HEK293 (cell line): ENCODE measurements around the gene L3MBTL4.

Source experiments
- CTCF ChIA-PET: fragments of 350-600 bp; formaldehyde crosslinking; extraction: SDS; loops from one replicate; lab custom pipeline; 2021; ENCODE audit warnings: antibody characterized with exemption; lab: Yijun Ruan, JAX
- POLR2A ChIA-PET: fragments of 300-600 bp; formaldehyde crosslinking; extraction: SDS; loops from one replicate; lab custom pipeline; 2020; ENCODE audit warnings: antibody characterized with exemption, inconsistent platforms; lab: Yijun Ruan, JAX
- H3K27ac ChIP-seq: fragments of 200-500 bp; sonication (Bioruptor generic); 2 replicates; pipeline ENCODE4 v1.5.1; 2014; ENCODE audit warnings: low read depth, low read length, control low read depth, inconsistent platforms; ENCODE audit errors: extremely low read depth
- H3K36me3 ChIP-seq, 2 experiments: fragments of 200-500 bp in 1 of 2; sonication (Bioruptor generic) in 1 of 2; 1 replicate in 1 of 2; 2 replicates in 1 of 2; pipeline ENCODE4 v1.5.1; 2014 to 2017; ENCODE audit warnings: inconsistent platforms in 2 of 2, low read length in 2 of 2; ENCODE audit not compliant: control insufficient read depth in 2 of 2, insufficient read depth in 1 of 2
- H3K4me1 ChIP-seq: fragments of 200-500 bp; sonication (Bioruptor generic); 2 replicates; pipeline ENCODE4 v1.5.1; 2014; ENCODE audit warnings: mild to moderate bottlenecking, low read length, inconsistent platforms; ENCODE audit not compliant: control insufficient read depth, insufficient read depth
- H3K4me3 ChIP-seq: 2 replicates; pipeline ENCODE4 v1.5.1; 2011; ENCODE audit warnings: low read depth, mild to moderate bottlenecking, control low read depth, low read length, moderate library complexity
- H3K9me3 ChIP-seq: fragments of 200-500 bp; sonication (Bioruptor generic); 2 replicates; pipeline ENCODE4 v1.5.1; 2014; ENCODE audit warnings: low read depth, low read length, inconsistent platforms; ENCODE audit not compliant: control insufficient read depth, insufficient read depth
- GLIS1 ChIP-seq: fragments of 450-650 bp; formaldehyde crosslinking; IDR thresholded peaks from 2 replicates; pipeline ENCODE4 v1.5.1; 2016; ENCODE audit warnings: missing biosample characterization, missing genetic modification characterization
- TCF7L2 ChIP-seq: IDR thresholded peaks from 2 replicates; pipeline ENCODE4 v1.6.1; 2011; ENCODE audit warnings: low read depth, mild to moderate bottlenecking, inconsistent platforms, low read length, moderate library complexity, borderline replicate concordance
- ZIC2 ChIP-seq: fragments of 450-650 bp; formaldehyde crosslinking; IDR thresholded peaks from 2 replicates; pipeline ENCODE4 v1.5.1; 2016; ENCODE audit warnings: missing biosample characterization, missing genetic modification characterization
- ZNF121 ChIP-seq: fragments of 450-650 bp; formaldehyde crosslinking; IDR thresholded peaks from 2 replicates; pipeline ENCODE4 v1.5.1; 2016; ENCODE audit warnings: missing biosample characterization, missing genetic modification characterization
- ZNF148 ChIP-seq: fragments of 450-650 bp; formaldehyde crosslinking; IDR thresholded peaks from 2 replicates; pipeline ENCODE4 v1.5.0; 2017; ENCODE audit warnings: missing biosample characterization, missing genetic modification characterization, borderline replicate concordance
- ZNF157 ChIP-seq: fragments of 450-650 bp; formaldehyde crosslinking; IDR thresholded peaks from 2 replicates; pipeline ENCODE4 v1.5.1; 2016; ENCODE audit warnings: missing biosample characterization, missing genetic modification characterization
- ZNF211 ChIP-seq: fragments of 450-650 bp; formaldehyde crosslinking; IDR thresholded peaks from 2 replicates; pipeline ENCODE4 v1.5.1; 2016; ENCODE audit warnings: low read depth, missing biosample characterization, missing genetic modification characterization
- ZNF510 ChIP-seq: fragments of 450-650 bp; formaldehyde crosslinking; IDR thresholded peaks from 2 replicates; pipeline ENCODE4 v1.5.1; 2018; ENCODE audit warnings: mild to moderate bottlenecking, missing genetic modification characterization, missing biosample characterization; ENCODE audit not compliant: insufficient replicate concordance
- ZNF521 ChIP-seq: fragments of 450-650 bp; formaldehyde crosslinking; IDR thresholded peaks from 2 replicates; pipeline ENCODE4 v1.5.1; 2017; ENCODE audit warnings: missing biosample characterization, mild to moderate bottlenecking, missing genetic modification characterization
- ZNF704 ChIP-seq: fragments of 450-650 bp; formaldehyde crosslinking; IDR thresholded peaks from 2 replicates; pipeline ENCODE4 v1.5.1; 2016; ENCODE audit warnings: missing biosample characterization, missing genetic modification characterization
- ZNF777 ChIP-seq: fragments of 450-650 bp; formaldehyde crosslinking; IDR thresholded peaks from 2 replicates; pipeline ENCODE4 v1.5.1; 2017; ENCODE audit warnings: missing biosample characterization, missing genetic modification characterization, borderline replicate concordance
- ZNF837 ChIP-seq: fragments of 450-650 bp; formaldehyde crosslinking; IDR thresholded peaks from 2 replicates; pipeline ENCODE4 v1.5.1; 2016; ENCODE audit warnings: missing biosample characterization, missing genetic modification characterization
- TF ChIP-seq, protein P1 (sequence below): fragments of 450-650 bp; formaldehyde crosslinking; IDR thresholded peaks from 2 replicates; pipeline ENCODE4 v1.5.1; 2017; ENCODE audit warnings: missing biosample characterization, missing genetic modification characterization
- TF ChIP-seq, protein P2 (sequence below): fragments of 450-650 bp; IDR thresholded peaks from 2 replicates; pipeline ENCODE4 v1.5.1; 2018; ENCODE audit warnings: missing biosample characterization, mild to moderate bottlenecking, missing genetic modification characterization
- TF ChIP-seq, protein P3 (sequence below): fragments of 450-650 bp; formaldehyde crosslinking; IDR thresholded peaks from 2 replicates; pipeline ENCODE4 v1.5.1; 2016; ENCODE audit warnings: missing biosample characterization, missing genetic modification characterization
- TF ChIP-seq, protein P4 (sequence below): fragments of 450-650 bp; formaldehyde crosslinking; IDR thresholded peaks from 2 replicates; pipeline ENCODE4 v1.5.1; 2016; ENCODE audit warnings: missing biosample characterization, missing genetic modification characterization, borderline replicate concordance

L3MBTL4 gene

DNA sequence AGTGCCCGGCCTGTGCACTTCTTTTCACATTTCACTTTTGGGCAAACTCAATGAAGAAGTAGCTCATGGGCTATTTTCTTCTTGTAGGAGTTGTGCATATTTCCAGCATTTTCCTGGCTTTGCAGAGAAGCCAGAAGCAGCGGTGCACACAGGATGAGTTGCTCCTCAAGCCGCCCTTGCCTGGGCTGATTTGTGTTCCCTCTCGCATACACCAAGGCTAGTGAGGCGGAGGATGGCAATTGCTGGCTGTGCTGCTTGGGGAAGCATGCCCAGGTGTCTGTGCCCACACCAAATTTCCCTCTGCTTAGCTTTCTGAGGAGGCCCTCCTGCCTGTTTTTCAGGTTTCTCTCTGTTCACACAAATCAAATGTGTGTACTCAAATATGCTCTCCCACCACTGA is 434.0 kb downstream of the L3MBTL4 start:
- no peak overlapping the region for H3K4me3 ChIP-seq
- no peak for TF ChIP-seq ZNF777
- TF ChIP-seq GLIS1 (tag by site-specific recombination): no peak
- TF ChIP-seq ZNF704 (tag by site-specific recombination): no peak
- no peak for TF ChIP-seq ZNF211 (tag by site-specific recombination)
- TF ChIP-seq, all 188 proteins: peak for 0
- H3K36me3 ChIP-seq: no peaks in the 10 kb centered on the region
- no peaks in the 10 kb centered on the region for H3K9me3 ChIP-seq
- H3K27ac ChIP-seq: no peak overlapping the region
- ChIA-PET POLR2A (no interaction called here), CTCF (no interaction called here)
- no peaks in the 10 kb centered on the region for H3K4me1 ChIP-seq

- H3K36me3 ChIP-seq: no peaks in the 10 kb centered on the region
- CTCF ChIA-PET: no interaction called here
- no peaks in the 10 kb centered on the region for H3K4me1 ChIP-seq
- H3K9me3 ChIP-seq: no peaks in the 10 kb centered on the region
- POLR2A ChIA-PET: no interaction called here
- H3K27ac ChIP-seq: no peak overlapping the region
- TF ChIP-seq, protein P1, sequence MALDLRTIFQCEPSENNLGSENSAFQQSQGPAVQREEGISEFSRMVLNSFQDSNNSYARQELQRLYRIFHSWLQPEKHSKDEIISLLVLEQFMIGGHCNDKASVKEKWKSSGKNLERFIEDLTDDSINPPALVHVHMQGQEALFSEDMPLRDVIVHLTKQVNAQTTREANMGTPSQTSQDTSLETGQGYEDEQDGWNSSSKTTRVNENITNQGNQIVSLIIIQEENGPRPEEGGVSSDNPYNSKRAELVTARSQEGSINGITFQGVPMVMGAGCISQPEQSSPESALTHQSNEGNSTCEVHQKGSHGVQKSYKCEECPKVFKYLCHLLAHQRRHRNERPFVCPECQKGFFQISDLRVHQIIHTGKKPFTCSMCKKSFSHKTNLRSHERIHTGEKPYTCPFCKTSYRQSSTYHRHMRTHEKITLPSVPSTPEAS: no peak
- TF ChIP-seq, protein P2, sequence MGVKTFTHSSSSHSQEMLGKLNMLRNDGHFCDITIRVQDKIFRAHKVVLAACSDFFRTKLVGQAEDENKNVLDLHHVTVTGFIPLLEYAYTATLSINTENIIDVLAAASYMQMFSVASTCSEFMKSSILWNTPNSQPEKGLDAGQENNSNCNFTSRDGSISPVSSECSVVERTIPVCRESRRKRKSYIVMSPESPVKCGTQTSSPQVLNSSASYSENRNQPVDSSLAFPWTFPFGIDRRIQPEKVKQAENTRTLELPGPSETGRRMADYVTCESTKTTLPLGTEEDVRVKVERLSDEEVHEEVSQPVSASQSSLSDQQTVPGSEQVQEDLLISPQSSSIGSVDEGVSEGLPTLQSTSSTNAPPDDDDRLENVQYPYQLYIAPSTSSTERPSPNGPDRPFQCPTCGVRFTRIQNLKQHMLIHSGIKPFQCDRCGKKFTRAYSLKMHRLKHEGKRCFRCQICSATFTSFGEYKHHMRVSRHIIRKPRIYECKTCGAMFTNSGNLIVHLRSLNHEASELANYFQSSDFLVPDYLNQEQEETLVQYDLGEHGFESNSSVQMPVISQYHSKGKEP: no peak
- TF ChIP-seq ZNF157 (tag by site-specific recombination): no peak
- TF ChIP-seq ZNF148 (tag by site-specific recombination): no peak
- TF ChIP-seq ZNF837 (tag by site-specific recombination): no peak
- no peak for TF ChIP-seq ZIC2
- no peak overlapping the region for H3K4me3 ChIP-seq
These were observed 434.7 kb downstream of the L3MBTL4 start for GRCh38 chr18:5979971-5980457.

DNA sequence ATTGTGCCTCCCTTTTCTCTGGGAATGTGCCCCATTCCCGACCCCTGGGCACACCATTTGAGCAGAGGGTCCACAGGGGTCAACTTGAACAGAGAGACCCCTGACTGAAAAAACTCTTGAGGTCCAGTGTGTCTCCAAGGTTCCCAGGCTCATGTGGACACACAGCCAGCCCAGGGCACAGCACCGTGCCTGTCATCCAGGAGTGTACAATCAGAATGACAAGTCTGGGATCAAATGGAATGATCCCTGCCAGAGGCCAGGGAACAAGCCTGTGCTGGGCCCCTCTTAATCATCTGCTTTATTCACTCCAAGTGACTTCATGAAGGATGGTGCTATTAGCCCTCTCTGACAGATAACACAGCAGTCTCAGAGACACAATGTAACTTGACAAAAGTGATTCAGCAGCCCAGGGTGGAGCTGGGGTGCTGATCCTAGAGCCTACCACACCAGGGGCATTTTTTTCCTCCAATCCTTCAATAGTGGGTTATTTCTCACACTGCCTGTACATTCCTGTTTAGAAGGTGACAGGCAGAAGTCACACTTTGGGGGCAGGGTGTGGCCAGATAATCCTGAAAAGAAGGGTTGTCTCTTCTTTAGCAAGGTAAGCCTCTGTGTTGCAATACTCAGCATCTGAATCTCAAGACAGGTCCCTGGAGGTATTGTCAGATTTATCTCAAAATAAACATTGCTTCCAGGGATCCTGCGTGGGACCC is 435.4 kb downstream of the L3MBTL4 start:
- ChIA-PET POLR2A (no interaction called here), CTCF (interaction anchor here (0.5 kb wide), 1 partner anchor 134 kb away, joined by 3 read pairs; no protein-coding TSS in a partner anchor)
- H3K4me3 ChIP-seq: no peak overlapping the region
- no peaks in the 10 kb centered on the region for H3K36me3 ChIP-seq
- H3K9me3 ChIP-seq: no peaks in the 10 kb centered on the region
- H3K27ac ChIP-seq: no peak overlapping the region
- H3K4me1 ChIP-seq: no peaks in the 10 kb centered on the region
- TF ChIP-seq, protein P3, sequence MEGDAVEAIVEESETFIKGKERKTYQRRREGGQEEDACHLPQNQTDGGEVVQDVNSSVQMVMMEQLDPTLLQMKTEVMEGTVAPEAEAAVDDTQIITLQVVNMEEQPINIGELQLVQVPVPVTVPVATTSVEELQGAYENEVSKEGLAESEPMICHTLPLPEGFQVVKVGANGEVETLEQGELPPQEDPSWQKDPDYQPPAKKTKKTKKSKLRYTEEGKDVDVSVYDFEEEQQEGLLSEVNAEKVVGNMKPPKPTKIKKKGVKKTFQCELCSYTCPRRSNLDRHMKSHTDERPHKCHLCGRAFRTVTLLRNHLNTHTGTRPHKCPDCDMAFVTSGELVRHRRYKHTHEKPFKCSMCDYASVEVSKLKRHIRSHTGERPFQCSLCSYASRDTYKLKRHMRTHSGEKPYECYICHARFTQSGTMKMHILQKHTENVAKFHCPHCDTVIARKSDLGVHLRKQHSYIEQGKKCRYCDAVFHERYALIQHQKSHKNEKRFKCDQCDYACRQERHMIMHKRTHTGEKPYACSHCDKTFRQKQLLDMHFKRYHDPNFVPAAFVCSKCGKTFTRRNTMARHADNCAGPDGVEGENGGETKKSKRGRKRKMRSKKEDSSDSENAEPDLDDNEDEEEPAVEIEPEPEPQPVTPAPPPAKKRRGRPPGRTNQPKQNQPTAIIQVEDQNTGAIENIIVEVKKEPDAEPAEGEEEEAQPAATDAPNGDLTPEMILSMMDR (tag by site-specific recombination): no peak
- TF ChIP-seq ZNF521 (no peak), TCF7L2 (no peak), ZNF121 (tag by site-specific recombination) (no peak), ZNF510 (tag by site-specific recombination) (no peak)
- TF ChIP-seq, protein P4, sequence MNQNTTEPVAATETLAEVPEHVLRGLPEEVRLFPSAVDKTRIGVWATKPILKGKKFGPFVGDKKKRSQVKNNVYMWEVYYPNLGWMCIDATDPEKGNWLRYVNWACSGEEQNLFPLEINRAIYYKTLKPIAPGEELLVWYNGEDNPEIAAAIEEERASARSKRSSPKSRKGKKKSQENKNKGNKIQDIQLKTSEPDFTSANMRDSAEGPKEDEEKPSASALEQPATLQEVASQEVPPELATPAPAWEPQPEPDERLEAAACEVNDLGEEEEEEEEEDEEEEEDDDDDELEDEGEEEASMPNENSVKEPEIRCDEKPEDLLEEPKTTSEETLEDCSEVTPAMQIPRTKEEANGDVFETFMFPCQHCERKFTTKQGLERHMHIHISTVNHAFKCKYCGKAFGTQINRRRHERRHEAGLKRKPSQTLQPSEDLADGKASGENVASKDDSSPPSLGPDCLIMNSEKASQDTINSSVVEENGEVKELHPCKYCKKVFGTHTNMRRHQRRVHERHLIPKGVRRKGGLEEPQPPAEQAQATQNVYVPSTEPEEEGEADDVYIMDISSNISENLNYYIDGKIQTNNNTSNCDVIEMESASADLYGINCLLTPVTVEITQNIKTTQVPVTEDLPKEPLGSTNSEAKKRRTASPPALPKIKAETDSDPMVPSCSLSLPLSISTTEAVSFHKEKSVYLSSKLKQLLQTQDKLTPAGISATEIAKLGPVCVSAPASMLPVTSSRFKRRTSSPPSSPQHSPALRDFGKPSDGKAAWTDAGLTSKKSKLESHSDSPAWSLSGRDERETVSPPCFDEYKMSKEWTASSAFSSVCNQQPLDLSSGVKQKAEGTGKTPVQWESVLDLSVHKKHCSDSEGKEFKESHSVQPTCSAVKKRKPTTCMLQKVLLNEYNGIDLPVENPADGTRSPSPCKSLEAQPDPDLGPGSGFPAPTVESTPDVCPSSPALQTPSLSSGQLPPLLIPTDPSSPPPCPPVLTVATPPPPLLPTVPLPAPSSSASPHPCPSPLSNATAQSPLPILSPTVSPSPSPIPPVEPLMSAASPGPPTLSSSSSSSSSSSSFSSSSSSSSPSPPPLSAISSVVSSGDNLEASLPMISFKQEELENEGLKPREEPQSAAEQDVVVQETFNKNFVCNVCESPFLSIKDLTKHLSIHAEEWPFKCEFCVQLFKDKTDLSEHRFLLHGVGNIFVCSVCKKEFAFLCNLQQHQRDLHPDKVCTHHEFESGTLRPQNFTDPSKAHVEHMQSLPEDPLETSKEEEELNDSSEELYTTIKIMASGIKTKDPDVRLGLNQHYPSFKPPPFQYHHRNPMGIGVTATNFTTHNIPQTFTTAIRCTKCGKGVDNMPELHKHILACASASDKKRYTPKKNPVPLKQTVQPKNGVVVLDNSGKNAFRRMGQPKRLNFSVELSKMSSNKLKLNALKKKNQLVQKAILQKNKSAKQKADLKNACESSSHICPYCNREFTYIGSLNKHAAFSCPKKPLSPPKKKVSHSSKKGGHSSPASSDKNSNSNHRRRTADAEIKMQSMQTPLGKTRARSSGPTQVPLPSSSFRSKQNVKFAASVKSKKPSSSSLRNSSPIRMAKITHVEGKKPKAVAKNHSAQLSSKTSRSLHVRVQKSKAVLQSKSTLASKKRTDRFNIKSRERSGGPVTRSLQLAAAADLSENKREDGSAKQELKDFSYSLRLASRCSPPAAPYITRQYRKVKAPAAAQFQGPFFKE: no peak
